Mesenchymal stem cell (in vitro differentiated cells and primary cell): ENCODE measurements around the gene TMEM89.

Source experiments
- DNase-seq: peaks from one replicate; pipeline ENCODE4 v3.0.0-alpha.2; 2013
- H2AFZ ChIP-seq: one replicate; pipeline ENCODE4 v1.6.1; 2013; ENCODE audit warnings: low read depth, mild to moderate bottlenecking, control low read depth, inconsistent platforms, low read length, moderate library complexity
- H2AK5ac ChIP-seq: 2 replicates; pipeline ENCODE4 v1.6.1; 2013; ENCODE audit warnings: low read length, moderate library complexity, mild to moderate bottlenecking, inconsistent platforms; ENCODE audit not compliant: severe bottlenecking
- H2BK120ac ChIP-seq: one replicate; pipeline ENCODE4 v1.6.1; 2013; ENCODE audit warnings: low read depth, mild to moderate bottlenecking, inconsistent platforms, low read length, moderate library complexity
- H2BK12ac ChIP-seq, 2 experiments: one replicate each; pipeline ENCODE4 v1.6.1; 2013; ENCODE audit warnings: inconsistent platforms in 2 of 2, low read length in 2 of 2, mild to moderate bottlenecking in 2 of 2, moderate library complexity in 2 of 2, control low read depth in 1 of 2
- H2BK15ac ChIP-seq: one replicate; pipeline ENCODE4 v1.6.1; 2013; ENCODE audit warnings: mild to moderate bottlenecking, low read depth, inconsistent platforms; ENCODE audit not compliant: poor library complexity, severe bottlenecking
- H2BK5ac ChIP-seq: 2 replicates; pipeline ENCODE4 v1.6.1; 2013; ENCODE audit warnings: low read depth, mild to moderate bottlenecking, low read length, control low read depth, inconsistent platforms; ENCODE audit not compliant: poor library complexity, severe bottlenecking
- H3K14ac ChIP-seq, 2 experiments: one replicate each; pipeline ENCODE4 v1.6.1; 2013; ENCODE audit warnings: inconsistent platforms in 2 of 2, low read length in 2 of 2, control low read depth in 1 of 2, mild to moderate bottlenecking in 1 of 2, moderate library complexity in 1 of 2
- H3K18ac ChIP-seq, 2 experiments: one replicate each; pipeline ENCODE4 v1.6.1; 2013; ENCODE audit warnings: inconsistent platforms in 2 of 2, low read length in 2 of 2, control low read depth in 1 of 2, low read depth in 1 of 2, mild to moderate bottlenecking in 1 of 2
- H3K23ac ChIP-seq, 2 experiments: one replicate each; pipeline ENCODE4 v1.6.1; 2013; ENCODE audit warnings: inconsistent platforms in 2 of 2, low read length in 2 of 2, mild to moderate bottlenecking in 2 of 2, moderate library complexity in 2 of 2, control low read depth in 1 of 2
- H3K27ac ChIP-seq: 2 replicates; pipeline ENCODE4 v1.5.1; 2013; ENCODE audit warnings: mild to moderate bottlenecking, moderate library complexity, low read length, control low read depth, inconsistent platforms; ENCODE audit not compliant: poor library complexity, severe bottlenecking
- H3K27me3 ChIP-seq, 2 experiments: 2 replicates each; pipeline versions ENCODE4 v1.6.1 to v1.7.0; 2013; ENCODE audit warnings: low read length in 2 of 2, mild to moderate bottlenecking in 2 of 2, moderate library complexity in 2 of 2, control low read depth in 1 of 2, inconsistent platforms in 1 of 2; ENCODE audit not compliant: control insufficient read depth in 1 of 2, insufficient read depth in 1 of 2
- H3K36me3 ChIP-seq, 2 experiments: 2 replicates each; pipeline versions ENCODE4 v1.6.1 to v1.7.0; 2013; ENCODE audit warnings: low read length in 2 of 2, control low read depth in 1 of 2, inconsistent platforms in 1 of 2, low read depth in 1 of 2, mild to moderate bottlenecking in 1 of 2; ENCODE audit not compliant: insufficient read depth in 2 of 2, control insufficient read depth in 1 of 2
- H3K4ac ChIP-seq, 2 experiments: one replicate each; pipeline ENCODE4 v1.6.1; 2013; ENCODE audit warnings: inconsistent platforms in 2 of 2, low read length in 2 of 2, mild to moderate bottlenecking in 2 of 2, moderate library complexity in 2 of 2, control low read depth in 1 of 2, low read depth in 1 of 2
- H3K4me1 ChIP-seq: 2 replicates; pipeline ENCODE4 v1.6.1; 2013; ENCODE audit warnings: low read depth, low read length, control low read depth; ENCODE audit not compliant: control insufficient read depth, insufficient read depth
- H3K4me2 ChIP-seq: 2 replicates; pipeline ENCODE4 v1.6.1; 2013; ENCODE audit warnings: low read length, mild to moderate bottlenecking, inconsistent platforms; ENCODE audit not compliant: poor library complexity, severe bottlenecking
- H3K4me3 ChIP-seq, 2 experiments: 2 replicates each; pipeline versions ENCODE4 v1.5.1 to v1.7.0; 2013; ENCODE audit warnings: low read length in 2 of 2, mild to moderate bottlenecking in 2 of 2, control low read depth in 1 of 2, low read depth in 1 of 2; ENCODE audit not compliant: insufficient read depth in 1 of 2
- H3K79me1 ChIP-seq: replicated peaks from 2 replicates; pipeline ENCODE4 v1.6.1; 2013; ENCODE audit warnings: mild to moderate bottlenecking, control low read depth, low read length, inconsistent platforms; ENCODE audit not compliant: poor library complexity, severe bottlenecking
- H3K9ac ChIP-seq: 2 replicates; pipeline ENCODE4 v1.7.0; 2013; ENCODE audit warnings: mild to moderate bottlenecking, low read length, moderate library complexity
- H3K9me3 ChIP-seq: 2 replicates; pipeline ENCODE4 v1.7.0; 2013; ENCODE audit warnings: mild to moderate bottlenecking, low read length; ENCODE audit not compliant: control insufficient read depth
- H4K8ac ChIP-seq: one replicate; pipeline ENCODE4 v1.6.1; 2013; ENCODE audit warnings: inconsistent platforms, mild to moderate bottlenecking, low read length, moderate library complexity
- H4K91ac ChIP-seq: one replicate; pipeline ENCODE4 v1.6.1; 2013; ENCODE audit warnings: mild to moderate bottlenecking, low read length, inconsistent platforms
- WGBS: methylation state at CpG from one replicate; pipeline ENCODE4 v1.1.7; 2013; ENCODE audit warnings: mixed read lengths; 5-methylcytosine and 5-hydroxymethylcytosine counted together

The TMEM89 gene

GRCh38 chr3:48609088-48610005 is 12.2 kb downstream of the TMEM89 start, which contains the start of gene UQCRC1:
UQCRC1 (minus strand) TSS chr3:48609646; CDS start chr3:48609620, 26 bp downstream.
- Histone ChIP-seq H2BK5ac (no peak within 1 kb of the TSS), H3K27ac (peak within 1 kb of the TSS; percentile 3), H3K4me1 (peaks cover 8% of the 10 kb centered on the region), H3K79me1 (peaks cover 10% of the 10 kb centered on the region), H3K36me3 (peaks cover 16 to 29% of the 10 kb centered on the region in 2 experiments), H3K9me3 (no peaks in the 10 kb centered on the region), H3K14ac (peak within 1 kb of the TSS in 1 of 2 experiments; percentile 97), H2BK12ac (peak within 1 kb of the TSS in 1 of 2 experiments; percentile 40), H4K91ac (peak within 1 kb of the TSS; percentile 65), H2AK5ac (peak within 1 kb of the TSS; percentile 0), H3K4me3 (peak within 1 kb of the TSS; percentile 90 to 97), H3K18ac (peak within 1 kb of the TSS; percentile 23 to 96), H3K4ac (peak within 1 kb of the TSS; percentile 16 to 86), H4K8ac (peak within 1 kb of the TSS; percentile 69), H3K27me3 (no peaks in the 10 kb centered on the region), H2BK15ac (peak within 1 kb of the TSS; percentile 71), H2BK120ac (peak within 1 kb of the TSS; percentile 12), H3K9ac (peak within 1 kb of the TSS; percentile 93), H3K4me2 (peak within 1 kb of the TSS; percentile 85), H2AFZ (peak within 1 kb of the TSS; percentile 80), H3K23ac (peak within 1 kb of the TSS in 1 of 2 experiments; percentile 96)
- peak; percentile 93 for DNase-seq
- under 1% methylated on average over 79 of the region's 86 CpGs for WGBS

GRCh38 chr3:48607519-48607918 is 14.1 kb downstream of the TMEM89 start:
- Histone ChIP-seq H2BK12ac (no peak overlapping the region), H3K9ac (no peak overlapping the region), H3K4me3 (no peak overlapping the region), H3K4me1 (peaks cover 10% of the 10 kb centered on the region), H3K14ac (no peak overlapping the region), H2AFZ (no peak overlapping the region), H2BK5ac (no peak overlapping the region), H3K36me3 (peaks cover 34 to 48% of the 10 kb centered on the region in 2 experiments), H2BK15ac (no peak overlapping the region), H3K9me3 (no peaks in the 10 kb centered on the region), H3K23ac (no peak overlapping the region), H3K4me2 (no peak overlapping the region), H4K8ac (no peak overlapping the region), H2AK5ac (no peak overlapping the region), H3K27ac (no peak overlapping the region), H2BK120ac (no peak overlapping the region), H4K91ac (no peak overlapping the region), H3K27me3 (no peaks in the 10 kb centered on the region), H3K79me1 (peaks cover 25% of the 10 kb centered on the region), H3K18ac (no peak overlapping the region), H3K4ac (no peak overlapping the region)
- WGBS = 97% methylated on average over 5 of the region's 5 CpGs
- DNase-seq = peak; percentile 39

- no peak overlapping the region for H3K14ac ChIP-seq
- no peak overlapping the region for H3K23ac ChIP-seq
- no peak overlapping the region for H2AK5ac ChIP-seq
- DNase-seq = no peak
- H2BK15ac ChIP-seq = no peak overlapping the region
- H3K4me3 ChIP-seq = no peak overlapping the region
- no peak overlapping the region for H2BK5ac ChIP-seq
- no peak overlapping the region for H2BK120ac ChIP-seq
- no peak overlapping the region for H3K9ac ChIP-seq
- no peaks in the 10 kb centered on the region for H3K27me3 ChIP-seq
- 93% methylated on average over 2 of the region's 2 CpGs for WGBS
- no peak overlapping the region for H3K27ac ChIP-seq
- H3K4ac ChIP-seq = no peak overlapping the region
- H4K91ac ChIP-seq = no peak overlapping the region
- peaks cover 79 to 84% of the 10 kb centered on the region in 2 experiments for H3K36me3 ChIP-seq
- H3K4me1 ChIP-seq = peaks cover 50% of the 10 kb centered on the region
- peaks cover 28% of the 10 kb centered on the region for H3K79me1 ChIP-seq
- H3K9me3 ChIP-seq = no peaks in the 10 kb centered on the region
- no peak overlapping the region for H4K8ac ChIP-seq
- no peak overlapping the region for H2BK12ac ChIP-seq
- H2AFZ ChIP-seq = no peak overlapping the region
- no peak overlapping the region for H3K18ac ChIP-seq
- no peak overlapping the region for H3K4me2 ChIP-seq
Observed at GRCh38 chr3:48601622-48601994, 20.0 kb downstream of the TMEM89 start.
